Right lobe of liver (tissue), 6 donors: Measurements from ENCODE around the gene VAPB. TPM values are rescaled to one million over a fixed set of nuclear protein-coding genes. Genes with fewer than 3 reads are reported as not detected.

Experiments used
- ATAC-seq, 4 donors: fragments of 200-7000 bp; cut with Tn5 transposase; one replicate each; pipeline ENCODE4 v1.9.1; 2020; ENCODE audit warnings: mild to moderate bottlenecking in 4 of 4, moderate library complexity in 4 of 4
- DNase-seq, 3 donors: peaks; one replicate each; pipeline ENCODE4 v3.0.0-alpha.2; 2020
- H3K27ac ChIP-seq, 3 donors: fragments of 200-600 bp; one replicate each; pipeline ENCODE4 v1.8.0; 2022
- H3K27me3 ChIP-seq, 2 donors: fragments of 200-600 bp; one replicate each; pipeline ENCODE4 v1.8.0; 2022
- H3K36me3 ChIP-seq, 4 donors: fragments of 200-600 bp; sonication (generic) in 1 of 4; one replicate each; pipeline versions ENCODE4 v1.5.1 to v1.8.0; 2017 to 2022; ENCODE audit warnings: control low read depth in 1 of 4
- H3K4me1 ChIP-seq, 4 donors: fragments of 200-600 bp; sonication (generic) in 1 of 4; one replicate each; pipeline versions ENCODE4 v1.5.1 to v1.8.0; 2017 to 2022; ENCODE audit warnings: control low read depth in 1 of 4
- H3K4me3 ChIP-seq, 3 donors: fragments of 200-600 bp; one replicate each; pipeline ENCODE4 v1.8.0; 2022
- H3K9me3 ChIP-seq, 4 donors: fragments of 200-600 bp; sonication (generic) in 1 of 4; one replicate each; pipeline versions ENCODE4 v1.5.1 to v1.8.0; 2017 to 2022; ENCODE audit warnings: control low read depth in 1 of 4
- CTCF ChIP-seq, 4 donors: fragments of 200-600 bp in 3 of 4; fragments of 450-650 bp in 1 of 4; IDR thresholded peaks; one replicate each; pipeline versions ENCODE4 v1.5.1 to v1.8.0; 2016 to 2022; ENCODE audit warnings: antibody characterized with exemption in 4 of 4, mild to moderate bottlenecking in 2 of 4
- POLR2A ChIP-seq: fragments of 450-650 bp; IDR thresholded peaks from one replicate; pipeline ENCODE4 v1.6.1; 2017; ENCODE audit warnings: antibody characterized with exemption, mild to moderate bottlenecking
- WGBS: methylation state at CpG from one replicate; pipeline ENCODE4 v1.1.6; 2018; ENCODE audit warnings: low coverage, low lambda C conversion rate; ENCODE audit not compliant: insufficient coverage; ENCODE audit errors: missing lambda C conversion rate; 5-methylcytosine and 5-hydroxymethylcytosine counted together
- intact Hi-C, 2 donors: fragments of 100-400 bp; cut with DNase I; formaldehyde crosslinking; loops; one replicate each; pipeline versions ENCODE4 v1.11.2 to v1.14.1; 2022
- total RNA-seq, 6 experiments: library from RNA; depleted of rRNA in 2 of 6; stranded (reverse); fragments of >200 nt in 2 of 6; fragmentation: NEBNext Ultra II Directional in 3 of 6; extraction: Animal tissue kit (Norgen Biotek cat#: 25700) in 3 of 6; gene quantifications; one replicate each; pipeline versions ENCODE4 v1.1.0 to v1.2.4, GENCODE V29; 2016 to 2023
- donor health status: DM: no; HTN: yes; CAD: no.
- donor health status: DM: no; HTN: no; CAD: no.
- donor health status: DM: no; HTN: no; CAD: no.
- donor health status: DM: no; HTN: yes; CAD: no.
- donor health status: DM: no; HTN: yes; CAD: no.

Gene VAPB
- total RNA-seq, 6 experiments from 2014 or later = 17.5 to 42.9 (median 31.4) TPM

GRCh38 chr20:58390659-58391035, 1.6 kb downstream of the VAPB start:
- WGBS = 86% methylated on average over 8 of the region's 8 CpGs
- Histone ChIP-seq H3K27ac (no peak overlapping the region), H3K4me3 (no peak overlapping the region)

GRCh38 chr20:58392286-58392685, 3.3 kb downstream of the VAPB start:
- no peak for DNase-seq
- intact Hi-C loops = no loop called here
- no peaks in the 10 kb centered on the region for H3K27me3 ChIP-seq
- no peak overlapping the region for H3K27ac ChIP-seq
- H3K36me3 ChIP-seq = no peaks in the 10 kb centered on the region
- no peak overlapping the region for H3K4me3 ChIP-seq
- TF ChIP-seq POLR2A = no peak
- no peak for TF ChIP-seq CTCF (IDR thresholded peaks at IDR 0.05)
- peaks cover 0 to 13% (median 5%) of the 10 kb centered on the region in 4 donors for H3K4me1 ChIP-seq
- no peaks in the 10 kb centered on the region for H3K9me3 ChIP-seq
- no peak for ATAC-seq
- WGBS = 74% methylated on average over 4 of the region's 4 CpGs

More at GRCh38 chr20:58390659-58391035, 1.6 kb downstream of the VAPB start:
- DNase-seq = no peak
- H3K36me3 ChIP-seq = no peaks in the 10 kb centered on the region
- TF ChIP-seq CTCF (IDR thresholded peaks at IDR 0.05) = no peak
- TF ChIP-seq POLR2A = no peak
- H3K9me3 ChIP-seq = no peaks in the 10 kb centered on the region
- H3K4me1 ChIP-seq = peaks cover 0 to 13% (median 5%) of the 10 kb centered on the region in 4 donors
- no peak for ATAC-seq
- no peaks in the 10 kb centered on the region for H3K27me3 ChIP-seq
- intact Hi-C loops = no loop called here

GRCh38 chr20:58393299-58393698, 4.3 kb downstream of the VAPB start:
- H3K4me3 ChIP-seq = no peak overlapping the region
- intact Hi-C loops = no loop called here
- no peaks in the 10 kb centered on the region for H3K27me3 ChIP-seq
- DNase-seq (no peak), ATAC-seq (no peak)
- WGBS = 80% methylated on average over 3 of the region's 3 CpGs
- H3K36me3 ChIP-seq = no peaks in the 10 kb centered on the region
- peaks cover 0 to 13% (median 5%) of the 10 kb centered on the region in 4 donors for H3K4me1 ChIP-seq
- H3K27ac ChIP-seq = no peak overlapping the region
- no peaks in the 10 kb centered on the region for H3K9me3 ChIP-seq
- TF ChIP-seq POLR2A (no peak), CTCF (IDR thresholded peaks at IDR 0.05) (no peak)

- peaks cover 0 to 16% (median 4%) of the 10 kb centered on the region in 4 donors for H3K4me1 ChIP-seq
- no peaks in the 10 kb centered on the region for H3K36me3 ChIP-seq
- WGBS = 65% methylated on average over 4 of the region's 4 CpGs
- intact Hi-C loops = no loop called here
- H3K9me3 ChIP-seq = no peaks in the 10 kb centered on the region
- no peaks in the 10 kb centered on the region for H3K27me3 ChIP-seq
- ATAC-seq (no peak), DNase-seq (no peak)
- H3K4me3 ChIP-seq = no peak overlapping the region
- no peak for TF ChIP-seq POLR2A
- TF ChIP-seq CTCF (IDR thresholded peaks at IDR 0.05) = no peak
- H3K27ac ChIP-seq = no peak overlapping the region
Observed at GRCh38 chr20:58394801-58395200, 5.8 kb downstream of the VAPB start.

- H3K9me3 ChIP-seq = no peaks in the 10 kb centered on the region
- no peak for TF ChIP-seq CTCF (IDR thresholded peaks at IDR 0.05)
- no peak for TF ChIP-seq POLR2A
- ATAC-seq (no peak), DNase-seq (no peak)
- no peak overlapping the region for H3K27ac ChIP-seq
- intact Hi-C loops = no loop called here
- H3K4me1 ChIP-seq = peaks cover 0 to 13% (median 4%) of the 10 kb centered on the region in 4 donors
- 91% methylated on average over 3 of the region's 3 CpGs for WGBS
- H3K36me3 ChIP-seq = no peaks in the 10 kb centered on the region
- H3K27me3 ChIP-seq = no peaks in the 10 kb centered on the region
- no peak overlapping the region for H3K4me3 ChIP-seq
Observed at GRCh38 chr20:58395604-58396003, 6.6 kb downstream of the VAPB start.
